ENCODE results near the gene PSMB2. TPM values are rescaled to one million over a fixed set of nuclear protein-coding genes. Genes with fewer than 3 reads are reported as not detected.

The PSMB2 gene
- total and polyA plus RNA-seq, 7 donors = 29.3 to 66.5 (median 32.1) TPM

DNA sequence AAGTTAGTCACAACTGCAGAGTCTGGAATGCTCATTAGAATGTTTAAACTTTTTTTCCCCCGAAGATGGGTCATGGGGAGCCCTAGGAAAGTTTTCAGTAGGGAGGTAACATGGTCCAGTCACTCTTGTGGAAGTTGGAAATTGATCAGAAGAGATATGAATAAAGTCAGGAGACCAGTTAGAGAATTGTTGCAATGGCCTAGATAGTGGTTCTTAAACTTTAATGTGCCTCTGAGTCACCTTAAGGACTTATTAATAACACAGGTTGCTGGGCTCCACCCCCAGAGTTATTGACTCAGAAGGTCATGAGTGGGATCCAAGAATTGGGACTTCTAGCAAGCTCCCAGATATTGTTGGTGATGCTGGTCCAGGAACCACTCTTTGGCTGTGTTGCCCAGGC, 71.4 kb downstream of the PSMB2 start:
- H3K4me1 ChIP-seq = peaks cover 0 to 13% (median 12%) of the 10 kb centered on the region in 4 donors
- H3K36me3 ChIP-seq = peaks cover 0 to 8% (median 3%) of the 10 kb centered on the region in 4 donors
- DNase-seq = no peak
- peaks cover 28 to 55% (median 45%) of the 10 kb centered on the region in 3 donors for H3K27me3 ChIP-seq
- no peak overlapping the region for H3K27ac ChIP-seq
- WGBS, 2 donors = 80 to 93% methylated on average over 1 of the region's 1 CpG
- intact Hi-C loops (cut with DNase I) = loop anchor here (2.0 kb wide), 1 partner anchor 149 kb away; the partner anchor contains the start of gene C1orf216
- H3K4me3 ChIP-seq = no peak overlapping the region
- TF ChIP-seq EP300 (IDR thresholded peaks at IDR 0.05) = no peak
- no peak for TF ChIP-seq POLR2A (IDR thresholded peaks at IDR 0.05)
- TF ChIP-seq, protein P1, sequence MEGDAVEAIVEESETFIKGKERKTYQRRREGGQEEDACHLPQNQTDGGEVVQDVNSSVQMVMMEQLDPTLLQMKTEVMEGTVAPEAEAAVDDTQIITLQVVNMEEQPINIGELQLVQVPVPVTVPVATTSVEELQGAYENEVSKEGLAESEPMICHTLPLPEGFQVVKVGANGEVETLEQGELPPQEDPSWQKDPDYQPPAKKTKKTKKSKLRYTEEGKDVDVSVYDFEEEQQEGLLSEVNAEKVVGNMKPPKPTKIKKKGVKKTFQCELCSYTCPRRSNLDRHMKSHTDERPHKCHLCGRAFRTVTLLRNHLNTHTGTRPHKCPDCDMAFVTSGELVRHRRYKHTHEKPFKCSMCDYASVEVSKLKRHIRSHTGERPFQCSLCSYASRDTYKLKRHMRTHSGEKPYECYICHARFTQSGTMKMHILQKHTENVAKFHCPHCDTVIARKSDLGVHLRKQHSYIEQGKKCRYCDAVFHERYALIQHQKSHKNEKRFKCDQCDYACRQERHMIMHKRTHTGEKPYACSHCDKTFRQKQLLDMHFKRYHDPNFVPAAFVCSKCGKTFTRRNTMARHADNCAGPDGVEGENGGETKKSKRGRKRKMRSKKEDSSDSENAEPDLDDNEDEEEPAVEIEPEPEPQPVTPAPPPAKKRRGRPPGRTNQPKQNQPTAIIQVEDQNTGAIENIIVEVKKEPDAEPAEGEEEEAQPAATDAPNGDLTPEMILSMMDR (IDR thresholded peaks at IDR 0.05) = no peak
- no peak for TF ChIP-seq POLR2AphosphoS5 (IDR thresholded peaks at IDR 0.05)
- H3K9me3 ChIP-seq = no peaks in the 10 kb centered on the region

DNA sequence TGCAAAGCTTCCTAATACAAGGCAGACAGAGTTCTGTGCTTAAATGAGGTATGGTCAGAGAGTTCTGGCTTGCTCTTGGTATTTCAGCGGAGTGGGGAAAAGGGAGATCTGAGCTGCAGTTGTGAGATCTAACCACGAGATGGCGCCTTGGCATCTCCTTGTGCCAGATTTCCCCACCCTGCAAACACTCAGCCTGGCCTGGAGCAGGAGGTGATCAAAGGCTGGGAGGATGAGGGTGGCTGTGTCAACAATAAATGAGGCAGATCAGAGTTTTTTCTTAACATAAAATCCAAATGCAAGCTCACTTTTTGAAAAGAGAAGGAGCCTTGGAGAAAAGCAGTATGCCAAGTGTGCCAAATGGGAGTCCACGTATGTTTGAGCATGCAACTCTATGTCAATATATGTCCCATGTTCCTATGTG, 72.3 kb downstream of the PSMB2 start:
- Histone ChIP-seq H3K36me3 (peaks cover 0 to 10% (median 4%) of the 10 kb centered on the region in 4 donors), H3K4me1 (peaks cover 0 to 13% (median 11%) of the 10 kb centered on the region in 4 donors), H3K4me3 (no peak overlapping the region), H3K27ac (no peak overlapping the region), H3K27me3 (peaks cover 19 to 45% (median 38%) of the 10 kb centered on the region in 3 donors), H3K9me3 (no peaks in the 10 kb centered on the region)
- TF ChIP-seq, protein P1 (IDR thresholded peaks at IDR 0.05) = peak; percentile 27 to 79 (median 72)
- TF ChIP-seq POLR2A (IDR thresholded peaks at IDR 0.05) (no peak), POLR2AphosphoS5 (IDR thresholded peaks at IDR 0.05) (peak in 1 of 4 donors; percentile 8), EP300 (IDR thresholded peaks at IDR 0.05) (no peak)
- 19 to 30% methylated on average over 4 of the region's 4 CpGs for WGBS, 2 donors
- intact Hi-C loops (cut with DNase I) = loop anchor here (2.0 kb wide), 1 partner anchor 150 kb away; the partner anchor contains the start of gene C1orf216
- DNase-seq = peak; percentile 75

DNA sequence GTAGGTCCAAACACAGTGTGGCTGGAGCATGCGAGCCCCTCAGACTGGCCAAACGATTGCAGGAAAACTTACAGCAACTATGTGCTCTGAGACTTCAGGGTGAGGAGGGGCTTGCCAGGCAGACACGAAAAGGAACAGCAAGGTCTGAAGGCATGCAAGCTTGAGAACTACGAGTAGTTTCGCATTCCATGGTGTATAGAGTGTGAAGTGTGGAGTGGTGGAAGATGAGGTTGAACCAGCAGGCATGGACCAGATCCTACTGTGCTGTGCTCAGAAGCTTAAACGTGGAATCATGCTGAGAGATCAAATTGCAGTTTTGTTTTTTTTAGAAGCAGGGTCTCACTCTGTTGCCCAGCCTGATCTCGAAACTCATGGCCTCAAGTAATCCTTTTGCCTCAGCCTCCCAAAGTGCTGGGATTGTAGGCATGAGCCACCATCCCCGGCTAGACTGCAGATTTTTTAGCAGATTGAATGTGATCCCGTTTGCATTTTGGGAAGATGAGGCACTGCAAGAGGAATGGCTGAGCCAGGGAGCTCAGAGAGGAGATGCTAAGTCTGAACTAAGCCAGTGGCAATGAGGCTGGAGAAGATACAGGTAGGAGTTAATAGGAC, 73.3 kb downstream of the PSMB2 start:
- no peak overlapping the region for H3K4me3 ChIP-seq
- no peak for DNase-seq
- H3K4me1 ChIP-seq = peaks cover 0 to 4% (median 2%) of the 10 kb centered on the region in 4 donors
- H3K9me3 ChIP-seq = no peaks in the 10 kb centered on the region
- peaks cover 11 to 36% (median 28%) of the 10 kb centered on the region in 3 donors for H3K27me3 ChIP-seq
- intact Hi-C loops (cut with DNase I) = loop anchor here (2.0 kb wide), 1 partner anchor 151 kb away; the partner anchor contains the start of gene C1orf216
- H3K36me3 ChIP-seq = peaks cover 0 to 17% (median 5%) of the 10 kb centered on the region in 4 donors
- TF ChIP-seq EP300 (IDR thresholded peaks at IDR 0.05) (no peak), POLR2AphosphoS5 (IDR thresholded peaks at IDR 0.05) (no peak), POLR2A (IDR thresholded peaks at IDR 0.05) (no peak)
- TF ChIP-seq, protein P1 (IDR thresholded peaks at IDR 0.05) = no peak
- no peak overlapping the region for H3K27ac ChIP-seq
- WGBS, 2 donors = 82 to 84% methylated on average over 9 of the region's 9 CpGs

DNA sequence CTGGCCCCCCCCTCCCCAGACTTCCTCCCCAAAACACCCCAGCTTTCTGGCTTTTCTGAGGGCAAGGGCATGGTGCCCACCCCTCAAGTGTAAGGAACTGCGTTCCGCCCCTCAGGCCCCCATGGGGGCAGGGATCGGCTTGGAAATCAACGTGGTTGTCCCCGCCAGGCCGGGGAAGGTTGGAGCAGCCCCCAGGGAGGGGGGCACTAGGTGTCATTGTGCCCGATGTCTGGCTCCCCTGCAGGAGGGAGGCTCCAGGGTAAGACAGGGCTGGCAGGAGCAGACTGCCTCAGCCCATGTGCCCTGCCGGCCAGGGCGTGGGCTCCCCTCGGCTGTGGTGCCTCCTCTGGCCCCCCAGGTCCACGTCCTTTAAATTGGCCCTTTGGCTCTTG, 75.6 kb downstream of the PSMB2 start:
- intact Hi-C loops (cut with DNase I) = no loop called here

More for the DNA sequence above, 75.6 kb downstream of the PSMB2 start:
- DNase-seq = no peak
- Histone ChIP-seq H3K4me1 (peaks cover 0 to 11% (median 10%) of the 10 kb centered on the region in 4 donors), H3K36me3 (peaks cover 0 to 33% (median 7%) of the 10 kb centered on the region in 4 donors), H3K9me3 (no peaks in the 10 kb centered on the region), H3K27ac (no peak overlapping the region), H3K27me3 (peaks cover 0 to 13% (median 7%) of the 10 kb centered on the region in 3 donors), H3K4me3 (no peak overlapping the region)
- TF ChIP-seq, protein P1 (IDR thresholded peaks at IDR 0.05) = no peak
- TF ChIP-seq POLR2A (IDR thresholded peaks at IDR 0.05) (no peak), EP300 (IDR thresholded peaks at IDR 0.05) (no peak), POLR2AphosphoS5 (IDR thresholded peaks at IDR 0.05) (no peak)
- 94% methylated on average over 11 of the region's 11 CpGs for WGBS, 2 donors

Measured in sigmoid colon (tissue), 7 donors.